ENCODE data around the gene LTB4R2. TPM values are rescaled to one million over a fixed set of nuclear protein-coding genes. Genes with fewer than 3 reads are reported as not detected.

Gene LTB4R2
- total and polyA plus RNA-seq, 2 of the 8 experiments (the other 6 are each of a cell fraction or from before 2014, with no cell fraction given): 5.3 to 6.7 TPM

- Histone ChIP-seq H3K9me3 (ENCODE audit: insufficient read depth in 2 of 2, low read depth in 1 of 2, low read length in 1 of 2) (no peaks in the 10 kb centered on the region), H3K23ac (ENCODE audit: insufficient read length) (no peak overlapping the region), H3K79me2 (ENCODE audit: control insufficient read depth in 1 of 2, insufficient read depth in 2 of 2, low read length in 2 of 2) (no peaks in the 10 kb centered on the region), H4K20me1 (replicated peaks in 1 of 2; ENCODE audit: control insufficient read depth in 1 of 2, insufficient read depth in 2 of 2, low read length in 2 of 2) (peaks cover 0 to 2% of the 10 kb centered on the region in 2 experiments), H2BK12ac (ENCODE audit: low read depth, low read length) (no peak overlapping the region), H4K5ac (ENCODE audit: insufficient read length, low read depth, low read length) (no peak overlapping the region), H3K4me2 (ENCODE audit: insufficient read depth in 1 of 2, low read depth in 2 of 2, low read length in 2 of 2) (no peak overlapping the region), H3K18ac (ENCODE audit: extremely low read depth, low read length) (no peak overlapping the region), H2AK5ac (ENCODE audit: low read depth, low read length) (no peak overlapping the region), H3K36me3 (ENCODE audit: control insufficient read depth in 2 of 4, insufficient read depth in 4 of 4, low read length in 3 of 4) (no peaks in the 10 kb centered on the region; a peak in 3 of 8 replicates), H3K4me3 (ENCODE audit: extremely low read depth in 1 of 4, insufficient read depth in 2 of 4, low read depth in 3 of 4, low read length in 4 of 4) (no peak overlapping the region), H3K9ac (replicated peaks in 1 of 4; ENCODE audit: extremely low read depth in 1 of 4, low read depth in 3 of 4, low read length in 3 of 4) (no peak overlapping the region), H2BK15ac (ENCODE audit: low read length) (no peak overlapping the region), H2BK5ac (ENCODE audit: low read depth, low read length) (no peak overlapping the region), H3K23me2 (ENCODE audit: low read depth, low read length) (peaks cover 2% of the 10 kb centered on the region), H2BK20ac (ENCODE audit: low read length) (no peak overlapping the region), H3K27me3 (replicated peaks in 1 of 4; ENCODE audit: control insufficient read depth in 3 of 4, extremely low read depth in 1 of 4, insufficient read depth in 3 of 4, low read length in 3 of 4) (no peaks in the 10 kb centered on the region), H3K4ac (replicated peaks; ENCODE audit: insufficient read length, low read depth, low read length) (no peak overlapping the region), H2AFZ (ENCODE audit: low read length) (no peak overlapping the region), H4K8ac (ENCODE audit: extremely low read depth, insufficient read depth, low read length) (no peak overlapping the region), H3K14ac (ENCODE audit: insufficient read length) (no peak overlapping the region), H3K27ac (ENCODE audit: low read depth, low read length) (no peak overlapping the region), H3K79me1 (ENCODE audit: low read depth, low read length) (no peaks in the 10 kb centered on the region), H4K91ac (replicated peaks; ENCODE audit: insufficient read length, low read length) (no peak overlapping the region), H3K56ac (replicated peaks; ENCODE audit: insufficient read length, low read depth, low read length) (no peak overlapping the region), H2BK120ac (replicated peaks; ENCODE audit: low read depth, low read length) (no peak overlapping the region), H3K4me1 (replicated peaks in 1 of 4; ENCODE audit: control insufficient read depth in 3 of 4, insufficient read depth in 4 of 4, low read length in 3 of 4) (peaks cover 0 to 2% (median 0%) of the 10 kb centered on the region in 4 experiments; a peak in 1 of 7 replicates)
- CTCF ChIA-PET (ENCODE audit: partially characterized antibody): interaction anchor here (0.5 to 8.6 kb wide), 7 partner anchors 9 to 113 kb away, joined by 3 to 94 read pairs (median 11); partner anchors contain the start of genes CIDEB, DHRS1, NOP9 and TINF2
- DNase-seq (ENCODE audit: low read depth in 1 of 2, low spot score in 2 of 2): no peak
- WGBS, 2 experiments (ENCODE audit: extremely low coverage in 1 of 2, insufficient coverage in 1 of 2, insufficient read length in 1 of 2, insufficient replicate concordance in 2 of 2, low coverage in 1 of 2, low lambda C conversion rate in 2 of 2, missing lambda C conversion rate in 1 of 2): 90% methylated on average over 17 of the region's 18 CpGs; no CpG with 5 or more reads in 1 of the 2 experiments
- no peak for FAIRE-seq
- POLR2A ChIA-PET (ENCODE audit: partially characterized antibody): interaction anchor here (1.1 to 2.6 kb wide), 6 partner anchors 14 to 81 kb away, joined by 3 to 10 read pairs (median 4); partner anchors contain the start of genes CIDEB, DHRS1, NOP9 and TINF2
- TF ChIP-seq RFX5 (IDR thresholded peaks at IDR 0.05; ENCODE audit: borderline replicate concordance, low read depth, low read length) (no peak), MAFK (IDR thresholded peaks at IDR 0.05; ENCODE audit: low read depth, low read length) (no peak)
Measured at GRCh38 chr14:24266344-24267244, 43.3 kb upstream of the LTB4R2 start.
